ENCODE data around the gene DIPK2B. TPM values are rescaled to one million over a fixed set of nuclear protein-coding genes. Genes with fewer than 3 reads are reported as not detected.

Gene DIPK2B
- total and polyA plus RNA-seq, 2 of the 13 experiments (the other 11 are each of a cell fraction or from before 2014, with no cell fraction given), result not detected

GRCh38 chrX:45196701-45197100, 4.0 kb downstream of the DIPK2B start (continued):
- TF ChIP-seq GZF1 (CRISPR knock-in tag; IDR thresholded peaks at IDR 0.05) (no peak), FOXM1 (CRISPR knock-in tag; IDR thresholded peaks at IDR 0.05) (no peak)

- no peaks in the 10 kb centered on the region for H4K20me1 ChIP-seq (ENCODE audit: insufficient read depth, low read length)
- no peak overlapping the region for H3K9ac ChIP-seq (ENCODE audit: insufficient read depth, low read depth, low read length)
- H3K79me2 ChIP-seq (ENCODE audit: insufficient read depth, low read length), result no peaks in the 10 kb centered on the region
- FAIRE-seq (no peak), ATAC-seq (no peak), DNase-seq (ENCODE audit: low spot score) (no peak)
- H2AFZ ChIP-seq (ENCODE audit: low read length), result no peak overlapping the region
- TF ChIP-seq ZNF777 (CRISPR knock-in tag; IDR thresholded peaks at IDR 0.05) (no peak), ZNF264 (CRISPR knock-in tag; IDR thresholded peaks at IDR 0.05) (no peak), ZNF605 (CRISPR knock-in tag; IDR thresholded peaks at IDR 0.05) (no peak), ZNF639 (CRISPR knock-in tag; conservative IDR thresholded peaks at IDR 0.05) (no peak), THAP8 (CRISPR knock-in tag; IDR thresholded peaks at IDR 0.05; ENCODE audit: borderline replicate concordance) (no peak), STAT5B (CRISPR knock-in tag; IDR thresholded peaks at IDR 0.05) (no peak), ZNF616 (CRISPR knock-in tag; IDR thresholded peaks at IDR 0.05; ENCODE audit: low read depth) (no peak), GMEB1 (CRISPR knock-in tag; IDR thresholded peaks at IDR 0.05; ENCODE audit: borderline replicate concordance) (no peak), HES4 (CRISPR knock-in tag; IDR thresholded peaks at IDR 0.05; ENCODE audit: borderline replicate concordance) (no peak), ZNF597 (CRISPR knock-in tag; IDR thresholded peaks at IDR 0.05) (no peak), SP5 (CRISPR knock-in tag; IDR thresholded peaks at IDR 0.05; ENCODE audit: borderline replicate concordance, low read depth) (no peak), ZBTB43 (CRISPR knock-in tag; conservative IDR thresholded peaks at IDR 0.05) (no peak)
- in situ Hi-C loops (cut with HindIII; ENCODE audit: extremely low pct_ligation_motif_present, low pct_unique_long_range_greater_than_20kb) (loop anchor here (25.0 kb wide), 1 partner anchor 1230 kb away; the partner anchor contains the start of gene NDP), intact Hi-C loops (cut with micrococcal nuclease; ENCODE audit: unreplicated experiment) (no loop called here)
- no peaks in the 10 kb centered on the region for H3K27me3 ChIP-seq (ENCODE audit: control insufficient read depth in 1 of 2, insufficient read depth in 2 of 2, low read length in 2 of 2)
- WGBS (ENCODE audit: low lambda C conversion rate), result 30% methylated on average over 4 of the region's 7 CpGs
- no TSS peak for BruUV-seq (replicated peaks)
- H3K4me2 ChIP-seq (ENCODE audit: low read depth, low read length), result no peak overlapping the region
- no peaks in the 10 kb centered on the region for H3K9me3 ChIP-seq (ENCODE audit: low read length)
- ChIA-PET POLR2A (no interaction called here), CTCF (ENCODE audit: low intra/inter-chr PET ratio, low total read pairs) (no interaction called here)
- no peak overlapping the region for H3K27ac ChIP-seq (ENCODE audit: extremely low read length, insufficient read depth, low read length)
- no peak overlapping the region for H3K4me3 ChIP-seq (replicated peaks in 1 of 3; ENCODE audit: insufficient read depth in 1 of 3, low read depth in 2 of 3, low read length in 3 of 3)
- H3K4me1 ChIP-seq (ENCODE audit: insufficient read depth, low read length), result no peaks in the 10 kb centered on the region
- H3K36me3 ChIP-seq (replicated peaks in 1 of 2; ENCODE audit: control insufficient read depth in 1 of 2, insufficient read depth in 2 of 2, low read length in 2 of 2), result no peaks in the 10 kb centered on the region
Observed at GRCh38 chrX:45191820-45192409, 8.8 kb downstream of the DIPK2B start.
